HG03469 (cell line): ENCODE measurements around the gene LLCFC1.
"Not testable (repeated sequence)": the region's sequence is repeated elsewhere in the genome, so short reads cannot be mapped to it uniquely, and the experiment has no call there.

ENCODE experiments used
- ATAC-seq: cut with Tn5 transposase; IDR thresholded peaks from one replicate; pipeline ENCODE4 v1.9.1; 2021; ENCODE audit warnings: mild to moderate bottlenecking, moderate library complexity, moderate number of reproducible peaks; ENCODE audit not compliant: unreplicated experiment

Gene LLCFC1

GRCh38 chr7:142941541-142941940 is 2.3 kb downstream of the LLCFC1 start:
- ATAC-seq = no peak

- ATAC-seq = no peak
Observed at GRCh38 chr7:142942746-142943145, 3.5 kb downstream of the LLCFC1 start.

DNA sequence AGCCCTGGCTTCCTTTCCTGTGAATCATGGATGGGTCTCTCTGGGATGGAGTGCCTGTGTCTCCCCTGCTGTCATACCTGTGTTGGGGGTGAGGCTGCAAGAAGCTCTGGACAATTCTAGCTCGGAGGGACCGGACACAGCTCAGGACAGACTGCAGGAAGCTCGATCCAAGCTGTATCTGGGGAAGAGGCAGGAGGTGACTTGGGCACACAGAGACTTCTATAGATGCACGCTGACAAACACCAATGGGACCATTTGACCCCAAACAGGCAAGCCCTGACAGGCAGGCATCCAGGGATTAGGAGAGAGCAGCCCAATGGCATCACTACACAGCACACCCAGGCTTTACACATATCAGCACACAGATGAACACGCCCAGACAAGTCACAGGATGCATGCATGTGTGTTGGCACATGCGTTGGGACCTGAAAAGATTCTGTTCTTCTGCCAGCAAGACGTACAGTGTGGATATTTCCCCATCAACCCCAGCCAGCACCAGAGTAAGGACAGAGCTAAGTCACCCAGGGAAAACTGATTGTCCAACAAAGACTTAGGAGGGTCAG is 4.5 kb downstream of the LLCFC1 start:
- no peak for ATAC-seq

DNA sequence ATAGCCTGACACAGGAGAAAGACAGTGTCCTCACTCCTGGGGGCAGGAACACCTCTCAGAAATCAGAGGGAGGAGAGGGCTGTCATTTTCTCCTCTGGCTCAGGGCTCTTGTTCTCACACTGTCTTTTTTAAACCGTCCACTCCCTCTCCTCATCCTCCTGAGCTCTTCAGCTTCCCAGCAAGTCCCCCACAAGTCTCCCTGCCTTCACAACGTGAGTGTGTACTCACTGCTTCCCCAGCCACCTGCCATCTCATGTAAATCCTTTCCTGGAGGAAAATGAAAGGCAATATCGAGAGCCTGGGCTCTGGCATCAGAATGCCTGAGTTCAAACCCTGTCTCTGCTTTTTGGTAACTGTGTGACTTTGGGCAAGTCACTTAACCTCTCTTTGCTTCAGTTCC is 5.7 kb downstream of the LLCFC1 start:
- no peak for ATAC-seq

GRCh38 chr7:142948603-142949002 is 9.3 kb downstream of the LLCFC1 start:
- no peak for ATAC-seq

DNA sequence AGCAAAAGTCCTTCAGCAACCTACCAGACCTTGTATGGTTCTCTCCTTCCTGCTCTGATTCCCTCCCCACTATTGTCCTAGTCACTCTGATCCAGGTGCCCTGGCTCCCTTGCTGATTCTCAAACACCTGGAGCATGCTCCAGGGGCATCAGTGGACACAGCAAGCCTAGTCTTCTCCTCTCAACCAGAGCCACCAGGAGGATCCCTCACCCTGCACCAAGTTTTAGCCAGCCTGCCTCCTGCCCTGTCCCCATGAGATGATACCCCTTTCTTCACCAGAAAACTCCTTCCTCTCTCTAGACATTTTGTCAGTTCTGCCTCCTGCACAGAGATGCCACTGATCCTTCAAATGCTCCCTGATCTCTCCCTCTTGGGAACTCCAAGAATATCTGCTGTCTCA is 11.0 kb downstream of the LLCFC1 start:
- ATAC-seq = no peak

DNA sequence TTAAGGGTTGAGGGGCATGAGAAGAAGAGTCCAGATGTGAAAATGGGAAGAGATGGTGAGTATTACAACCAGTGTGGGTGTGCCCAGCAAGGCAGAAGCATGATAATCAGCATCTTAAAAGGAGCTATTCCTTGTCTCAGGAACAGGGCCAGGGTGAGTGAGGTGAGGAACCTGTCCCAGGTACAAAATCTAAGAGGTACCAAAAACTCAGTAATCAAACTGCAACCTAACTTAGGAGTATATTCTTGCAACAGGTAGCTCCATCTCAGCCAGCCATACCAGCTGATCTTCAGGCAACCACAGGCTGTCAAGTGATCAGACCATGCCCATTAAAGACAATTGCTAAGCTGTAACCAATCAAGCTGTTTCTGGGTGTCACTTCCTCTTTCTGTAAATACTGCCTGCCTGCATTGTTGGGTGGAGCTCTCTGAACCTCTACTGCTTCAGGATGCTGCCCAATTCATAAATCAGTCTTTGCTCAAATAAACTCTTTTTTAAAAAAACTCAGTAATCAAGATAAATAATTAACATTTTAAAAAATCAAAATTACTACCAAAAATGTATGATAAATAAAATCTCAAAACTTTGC is 15.5 kb downstream of the LLCFC1 start:
- ATAC-seq = no peak

DNA sequence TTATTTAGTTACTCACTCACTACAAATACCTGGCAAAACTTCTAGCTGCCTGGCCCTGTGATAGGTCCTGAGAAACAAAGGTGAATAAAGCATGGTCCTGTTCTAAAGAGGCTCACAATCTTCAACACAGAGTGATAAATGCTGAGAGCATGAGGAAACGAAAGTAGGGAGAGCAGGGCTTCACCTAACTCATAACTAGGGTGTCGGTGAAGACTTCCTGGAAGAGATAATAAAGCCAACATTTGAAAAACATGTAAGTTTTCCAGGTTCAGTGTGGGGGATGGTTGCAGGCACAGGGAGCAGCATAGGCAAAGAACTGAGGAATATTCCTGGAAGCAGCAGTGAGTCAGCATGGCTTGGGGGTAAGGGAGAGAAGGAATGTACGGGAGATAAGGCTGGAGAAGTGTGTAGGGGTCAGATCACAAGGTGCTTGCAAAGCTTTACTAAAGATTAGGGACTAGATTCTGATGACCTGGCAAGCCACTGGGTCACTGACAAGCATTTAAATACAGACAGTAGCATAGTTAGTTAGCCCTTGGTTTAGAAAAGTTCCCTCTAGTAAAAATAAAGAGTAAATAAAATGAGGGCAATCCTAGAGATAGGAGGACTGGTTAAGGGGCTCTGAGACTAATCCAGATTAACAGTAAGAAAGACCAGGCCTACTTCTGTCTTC is 17.8 kb downstream of the LLCFC1 start:
- ATAC-seq = no peak

- ATAC-seq = no peak
Observed at GRCh38 chr7:142957723-142958122, 18.4 kb downstream of the LLCFC1 start.

DNA sequence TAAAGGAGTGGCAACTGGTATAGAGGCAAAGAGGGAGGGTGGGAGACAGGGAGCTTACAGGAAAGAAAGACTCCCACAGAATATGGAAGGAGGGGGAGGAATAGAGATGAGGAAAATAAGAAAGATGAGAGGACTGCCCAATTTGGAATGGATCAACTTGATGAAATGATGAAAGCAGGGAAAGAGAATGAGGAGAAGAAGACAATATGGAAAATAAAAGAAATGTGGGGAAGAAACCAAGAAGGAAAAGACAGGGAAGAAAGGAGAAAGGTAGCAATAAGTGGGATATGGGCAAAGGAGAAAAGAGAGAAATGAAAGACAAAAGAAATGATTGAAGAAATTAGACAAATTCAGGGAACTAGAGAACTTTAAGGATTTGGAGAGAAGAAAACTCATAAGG is 19.9 kb downstream of the LLCFC1 start:
- no peak for ATAC-seq

- no peak for ATAC-seq
Observed at GRCh38 chr7:142960955-142961512, 21.8 kb downstream of the LLCFC1 start.

DNA sequence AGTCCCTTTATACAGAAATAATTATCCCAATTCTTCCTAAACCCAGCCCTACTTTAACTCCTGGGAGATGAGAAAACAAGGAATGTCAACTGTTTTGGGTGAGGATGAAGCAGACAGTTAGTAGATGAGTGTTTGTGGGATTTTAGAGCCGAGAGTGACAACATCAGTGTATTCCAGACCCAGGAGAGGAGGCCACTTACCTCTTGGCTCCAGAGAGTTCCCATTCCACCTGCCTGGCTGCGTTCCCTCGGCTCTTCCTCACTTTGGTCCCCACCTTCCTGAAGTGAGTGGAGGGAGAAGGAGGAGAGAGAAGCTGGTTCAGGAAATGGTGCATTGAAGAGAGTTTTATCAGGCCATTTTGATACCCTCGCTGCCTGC is 22.3 kb downstream of the LLCFC1 start:
- no peak for ATAC-seq

GRCh38 chr7:142961973-142962926 is 23.0 kb downstream of the LLCFC1 start, which contains the start of gene KEL:
KEL (minus strand) TSS chr7:142962363; CDS start chr7:142962206, 157 bp downstream.
- no peak for ATAC-seq

GRCh38 chr7:142962991-142963390 is 23.7 kb downstream of the LLCFC1 start:
- no peak for ATAC-seq

DNA sequence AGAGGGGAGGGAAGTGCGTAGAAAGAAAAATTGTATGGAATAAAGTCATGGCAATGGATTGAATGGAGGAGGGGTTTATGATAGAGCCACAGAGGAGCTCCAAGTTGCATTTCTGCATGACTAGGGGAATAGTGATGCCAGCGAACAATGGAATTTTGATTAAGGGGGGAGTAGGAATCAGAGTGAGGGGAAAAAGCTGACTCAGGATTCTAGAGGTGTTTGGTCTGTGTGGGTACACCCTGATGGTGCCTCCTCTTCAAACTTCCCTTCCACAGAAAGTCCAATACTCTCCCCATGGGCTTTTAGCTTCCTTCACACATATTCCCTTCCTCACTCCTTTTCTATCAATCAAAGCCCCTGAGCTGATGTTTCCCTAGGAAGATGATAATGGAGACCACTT is 24.7 kb downstream of the LLCFC1 start:
- no peak for ATAC-seq

GRCh38 chr7:142964502-142965246 is 25.4 kb downstream of the LLCFC1 start:
- ATAC-seq = no peak

GRCh38 chr7:142968229-142968628 is 28.9 kb downstream of the LLCFC1 start:
- ATAC-seq = no peak

- no peak for ATAC-seq
Observed at GRCh38 chr7:142969183-142969582, 29.9 kb downstream of the LLCFC1 start.

DNA sequence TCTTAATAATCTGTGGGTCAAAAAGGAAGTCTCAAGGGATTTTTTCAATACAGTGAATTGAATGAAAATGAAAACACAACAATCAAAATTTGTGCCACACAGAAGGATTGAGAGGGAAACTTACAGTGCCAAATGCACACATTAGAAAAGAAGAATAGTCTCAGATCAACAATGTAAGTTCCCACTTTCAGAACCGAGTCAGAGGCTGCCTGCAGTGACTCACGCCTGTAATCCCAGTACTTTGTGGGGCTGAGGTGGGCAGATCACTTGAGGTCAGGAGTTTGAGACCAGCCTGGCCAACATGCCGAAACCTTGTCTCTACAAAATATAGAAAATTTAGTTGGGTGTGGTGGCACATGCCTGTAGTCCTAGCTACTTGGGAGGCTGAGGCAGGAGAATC is 35.3 kb downstream of the LLCFC1 start:
- ATAC-seq = no peak

- not testable (repeated sequence) for ATAC-seq
Observed at GRCh38 chr7:142978402-142978801, 39.1 kb downstream of the LLCFC1 start.
